Fibroblast of mammary gland (primary cell): Measurements from ENCODE around the gene KRTAP4-11.
"Not testable (repeated sequence)": the region's sequence is repeated elsewhere in the genome, so short reads cannot be mapped to it uniquely, and the experiment has no call there.

Experiments used
- DNase-seq: peaks from one replicate; pipeline ENCODE4 v3.0.0-alpha.2; 2010; ENCODE audit warnings: low read depth
- H3K4me3 ChIP-seq: 2 replicates; pipeline ENCODE4 v1.5.1; 2011; ENCODE audit warnings: low read depth, mild to moderate bottlenecking, low read length, moderate library complexity; ENCODE audit not compliant: control insufficient read depth
- TF ChIP-seq, protein P1 (sequence below): conservative IDR thresholded peaks from 2 replicates; pipeline ENCODE4 v1.5.1; 2011; ENCODE audit warnings: low read depth, low read length, inconsistent platforms; ENCODE audit not compliant: control insufficient read depth, insufficient read depth

The KRTAP4-11 gene

DNA sequence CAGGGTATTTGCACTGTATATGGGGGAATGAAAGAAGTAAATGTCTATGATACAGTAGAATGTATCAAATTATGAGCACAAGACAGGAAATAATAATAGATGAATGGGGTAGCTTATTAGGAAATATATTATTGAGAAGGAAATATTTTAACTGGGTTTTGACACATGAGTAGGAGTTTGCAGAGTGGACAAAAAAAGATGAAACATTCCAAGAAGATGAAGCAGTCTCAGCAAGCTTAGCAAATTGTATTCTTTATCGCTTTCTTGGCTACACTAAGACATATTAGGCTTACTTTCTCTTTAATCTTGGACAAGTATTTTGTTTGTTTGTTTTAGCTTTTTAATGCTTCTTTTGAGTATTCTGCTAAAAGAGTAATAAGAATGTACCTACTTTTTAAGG, 14.3 kb downstream of the KRTAP4-11 start:
- TF ChIP-seq, protein P1, sequence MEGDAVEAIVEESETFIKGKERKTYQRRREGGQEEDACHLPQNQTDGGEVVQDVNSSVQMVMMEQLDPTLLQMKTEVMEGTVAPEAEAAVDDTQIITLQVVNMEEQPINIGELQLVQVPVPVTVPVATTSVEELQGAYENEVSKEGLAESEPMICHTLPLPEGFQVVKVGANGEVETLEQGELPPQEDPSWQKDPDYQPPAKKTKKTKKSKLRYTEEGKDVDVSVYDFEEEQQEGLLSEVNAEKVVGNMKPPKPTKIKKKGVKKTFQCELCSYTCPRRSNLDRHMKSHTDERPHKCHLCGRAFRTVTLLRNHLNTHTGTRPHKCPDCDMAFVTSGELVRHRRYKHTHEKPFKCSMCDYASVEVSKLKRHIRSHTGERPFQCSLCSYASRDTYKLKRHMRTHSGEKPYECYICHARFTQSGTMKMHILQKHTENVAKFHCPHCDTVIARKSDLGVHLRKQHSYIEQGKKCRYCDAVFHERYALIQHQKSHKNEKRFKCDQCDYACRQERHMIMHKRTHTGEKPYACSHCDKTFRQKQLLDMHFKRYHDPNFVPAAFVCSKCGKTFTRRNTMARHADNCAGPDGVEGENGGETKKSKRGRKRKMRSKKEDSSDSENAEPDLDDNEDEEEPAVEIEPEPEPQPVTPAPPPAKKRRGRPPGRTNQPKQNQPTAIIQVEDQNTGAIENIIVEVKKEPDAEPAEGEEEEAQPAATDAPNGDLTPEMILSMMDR: no peak

GRCh38 chr17:41101586-41102259, 16.4 kb downstream of the KRTAP4-11 start, which contains the start of gene KRTAP4-16:
Gene KRTAP4-16, minus strand, starts transcription at chr17:41102209. Its CDS starts 0 bp downstream, at chr17:41102209.
- DNase-seq: no peak
- H3K4me3 ChIP-seq: no peak within 1 kb of the TSS
- TF ChIP-seq, protein P1: no peak

More for the DNA sequence above, 14.3 kb downstream of the KRTAP4-11 start:
- no peak overlapping the region for H3K4me3 ChIP-seq
- DNase-seq: no peak

DNA sequence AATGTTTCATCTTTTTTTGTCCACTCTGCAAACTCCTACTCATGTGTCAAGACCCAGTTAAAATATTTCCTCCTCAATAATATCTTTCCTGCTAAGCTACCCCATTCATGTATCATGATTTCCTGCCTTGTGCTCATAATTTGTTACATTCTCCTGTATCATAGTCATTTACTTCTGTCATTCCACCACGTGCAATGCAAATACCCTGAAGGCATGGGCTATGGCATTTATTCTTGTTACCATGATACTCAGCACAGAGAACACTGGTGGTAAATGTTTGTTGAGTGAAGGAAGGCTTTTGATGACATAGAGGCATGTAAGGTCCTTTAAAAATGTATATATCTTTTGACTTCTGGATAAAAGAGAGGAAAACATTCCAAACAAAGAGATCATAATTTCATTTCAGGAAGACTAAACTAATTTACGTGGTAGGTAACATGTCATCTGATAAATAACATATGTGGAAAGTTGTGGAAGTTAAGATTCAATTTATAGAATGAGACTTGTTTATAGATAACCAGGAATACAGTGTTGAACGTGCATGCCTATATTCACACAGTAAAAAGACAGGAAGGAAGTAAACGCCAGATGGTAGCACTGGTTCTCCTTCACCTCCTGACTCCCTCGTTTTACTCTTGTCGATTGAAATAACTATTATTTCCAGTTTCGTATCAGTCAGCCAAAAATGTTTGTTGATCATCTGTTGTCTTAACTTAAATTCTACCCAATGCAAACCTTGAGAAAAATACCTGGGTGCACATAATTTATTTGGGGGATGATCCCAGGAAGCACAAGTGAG, 18.3 kb downstream of the KRTAP4-11 start:
- DNase-seq: peak; percentile 55
- H3K4me3 ChIP-seq: not testable (repeated sequence)

GRCh38 chr17:41098481-41098880, 19.7 kb downstream of the KRTAP4-11 start:
- DNase-seq: peak; percentile 47
- H3K4me3 ChIP-seq: no peak overlapping the region
- TF ChIP-seq, protein P1: no peak

DNA sequence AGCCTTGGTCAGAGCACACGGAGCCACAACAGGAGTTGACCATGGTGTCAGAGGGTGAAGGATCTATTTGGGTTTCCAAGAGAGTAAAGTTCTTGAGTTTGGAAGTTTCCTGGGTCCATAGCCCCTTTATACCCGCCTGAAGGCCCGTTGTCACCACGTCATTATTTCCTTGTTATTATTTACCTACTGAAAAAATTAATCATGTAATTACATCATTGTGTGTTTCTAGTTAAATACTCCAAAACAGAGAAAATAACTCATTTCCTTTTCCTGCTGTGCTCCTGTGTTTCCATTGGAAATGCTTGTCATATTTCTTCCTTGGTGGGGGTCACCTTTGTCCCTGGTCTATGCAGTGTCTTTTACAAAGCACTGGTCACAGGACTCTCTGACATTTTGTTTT, 20.1 kb downstream of the KRTAP4-11 start, which contains the start of gene KRTAP4-8:
TSS of gene KRTAP4-8 (minus strand) at position 101 of the 400 bp plus-strand sequence. CDS start at position 43, 58 bp downstream.
- H3K4me3 ChIP-seq: no peak within 1 kb of the TSS
- DNase-seq: no peak
- TF ChIP-seq, protein P1: no peak

GRCh38 chr17:41096055-41096454, 22.1 kb downstream of the KRTAP4-11 start:
- no peak overlapping the region for H3K4me3 ChIP-seq
- DNase-seq: no peak
- TF ChIP-seq, protein P1: no peak

- not testable (repeated sequence) for DNase-seq, H3K4me3 ChIP-seq
Observed at GRCh38 chr17:41088760-41089352, 29.3 kb downstream of the KRTAP4-11 start.

- not testable (repeated sequence) for H3K4me3 ChIP-seq, DNase-seq
Observed at GRCh38 chr17:41084100-41084856, 33.9 kb downstream of the KRTAP4-11 start, which contains the start of gene KRTAP4-7. Gene KRTAP4-7, plus strand, starts transcription at chr17:41084150. Its CDS starts 57 bp downstream, at chr17:41084207.

DNA sequence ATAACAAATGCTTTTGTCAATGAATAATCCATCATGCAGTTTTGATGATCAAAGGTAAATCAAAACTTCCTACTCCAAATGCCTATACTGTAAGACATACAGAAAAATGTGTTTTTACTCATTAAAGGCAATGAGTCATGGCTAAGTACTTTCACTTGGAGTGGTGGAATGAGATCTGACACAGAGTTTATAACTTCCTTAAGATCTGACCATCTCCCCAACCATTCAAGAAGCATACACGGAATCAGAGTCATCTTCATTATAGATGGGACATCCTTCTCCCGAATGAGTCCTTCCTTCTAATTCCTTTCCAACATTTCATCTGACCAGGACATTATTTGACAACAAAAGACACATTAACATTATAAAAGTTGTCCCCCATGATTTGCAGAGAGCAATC, 34.7 kb downstream of the KRTAP4-11 start:
- DNase-seq: peak; percentile 40
- not testable (repeated sequence) for H3K4me3 ChIP-seq
